NB4 (cell line): ENCODE measurements around the gene ZNF678.
"Not testable (repeated sequence)": the region's sequence is repeated elsewhere in the genome, so short reads cannot be mapped to it uniquely, and the experiment has no call there.

ENCODE experiments used
- DNase-seq: peaks from one replicate; pipeline ENCODE4 v3.0.0; 2010; ENCODE audit warnings: low read depth
- H3K4me3 ChIP-seq: one replicate; pipeline ENCODE4 v1.5.1; 2011; ENCODE audit warnings: mild to moderate bottlenecking, low read depth, low read length, moderate library complexity
- CTCF ChIP-seq: IDR thresholded peaks from one replicate; pipeline ENCODE4 v1.5.1; 2012; ENCODE audit warnings: low read depth, low read length
- MAX ChIP-seq: IDR thresholded peaks from 2 replicates; pipeline ENCODE4 v1.6.1; 2011; ENCODE audit warnings: low read depth, low read length
- MYC ChIP-seq: IDR thresholded peaks from 2 replicates; pipeline ENCODE4 v1.6.1; 2011; ENCODE audit warnings: low read depth, low read length
- POLR2A ChIP-seq: IDR thresholded peaks from 2 replicates; pipeline ENCODE4 v1.6.1; 2011; ENCODE audit warnings: mild to moderate bottlenecking; ENCODE audit not compliant: insufficient read length; ENCODE audit errors: extremely low read depth

The ZNF678 gene

GRCh38 chr1:227604446-227604845 is 41.1 kb downstream of the ZNF678 start:
- no peak for TF ChIP-seq POLR2A
- TF ChIP-seq CTCF: no peak
- TF ChIP-seq MAX: no peak
- TF ChIP-seq MYC: no peak
- no peak overlapping the region for H3K4me3 ChIP-seq
- DNase-seq: no peak

- not testable (repeated sequence) for H3K4me3 ChIP-seq, DNase-seq
Observed at GRCh38 chr1:227606271-227606670, 42.9 kb downstream of the ZNF678 start.

- DNase-seq: no peak
- no peak for TF ChIP-seq MAX
- no peak for TF ChIP-seq MYC
- TF ChIP-seq POLR2A: no peak
- TF ChIP-seq CTCF: no peak
Observed at GRCh38 chr1:227607336-227607898, 44.1 kb downstream of the ZNF678 start.

GRCh38 chr1:227612658-227613057 is 49.3 kb downstream of the ZNF678 start:
- no peak overlapping the region for H3K4me3 ChIP-seq
- DNase-seq: no peak
- TF ChIP-seq POLR2A (no peak), MAX (no peak), MYC (no peak), CTCF (no peak)

More at GRCh38 chr1:227607336-227607898, 44.1 kb downstream of the ZNF678 start:
- H3K4me3 ChIP-seq: no peak overlapping the region

- TF ChIP-seq MAX (no peak), POLR2A (no peak), CTCF (no peak)
- DNase-seq: no peak
- H3K4me3 ChIP-seq: no peak overlapping the region
Observed at GRCh38 chr1:227613526-227613925, 50.2 kb downstream of the ZNF678 start.

GRCh38 chr1:227621211-227621610 is 57.9 kb downstream of the ZNF678 start:
- DNase-seq: no peak
- H3K4me3 ChIP-seq: no peak overlapping the region
- TF ChIP-seq CTCF: no peak
- TF ChIP-seq MAX: no peak
- no peak for TF ChIP-seq POLR2A
- no peak for TF ChIP-seq MYC
